ENCODE results near the gene DGKZ. TPM values are rescaled to one million over a fixed set of nuclear protein-coding genes. Genes with fewer than 3 reads are reported as not detected.

DGKZ gene
- total RNA-seq, 2 donors from 2014 or later, result 79.4 to 86.4 TPM

- H3K27me3 ChIP-seq, result no peaks in the 10 kb centered on the region
- H3K9me3 ChIP-seq, result no peaks in the 10 kb centered on the region
- no peak overlapping the region for H3K27ac ChIP-seq
- WGBS, 2 donors, result 75 to 79% methylated on average over 6 of the region's 6 CpGs
- H3K4me1 ChIP-seq, result no peaks in the 10 kb centered on the region
- intact Hi-C loops (cut with DNase I), result loop anchor here (10.0 kb wide), 1 partner anchor 198 kb away; the partner anchor contains the start of gene PHF21A
- TF ChIP-seq POLR2A (IDR thresholded peaks at IDR 0.05) (no peak), CTCF (IDR thresholded peaks at IDR 0.05) (peak in 6 of 7 experiments; percentile 10 to 46 (median 36))
- DNase-seq (peak in 2 of 4 donors; percentile 32 to 47), ATAC-seq (peak; percentile 53)
- H3K4me3 ChIP-seq, result no peak overlapping the region
- H3K36me3 ChIP-seq (replicated peaks in 1 of 2; ENCODE audit: insufficient read depth in 1 of 2, low read depth in 2 of 2), result peaks cover 0 to 17% of the 10 kb centered on the region in 2 donors
These were observed 24.5 kb upstream of the DGKZ start for GRCh38 chr11:46322759-46323158.

- Histone ChIP-seq H3K9me3 (no peaks in the 10 kb centered on the region), H3K27ac (no peak overlapping the region), H3K4me3 (no peak overlapping the region), H3K36me3 (replicated peaks in 1 of 2; ENCODE audit: insufficient read depth in 1 of 2, low read depth in 2 of 2) (no peaks in the 10 kb centered on the region), H3K4me1 (no peaks in the 10 kb centered on the region), H3K27me3 (no peaks in the 10 kb centered on the region)
- ATAC-seq (no peak), DNase-seq (no peak)
- no peak for TF ChIP-seq CTCF (IDR thresholded peaks at IDR 0.05)
- TF ChIP-seq POLR2A (IDR thresholded peaks at IDR 0.05), result no peak
- intact Hi-C loops (cut with DNase I), result loop anchor here (10.0 kb wide), 1 partner anchor 202 kb away; the partner anchor contains the start of gene PHF21A
- 90% methylated on average over 10 of the region's 10 CpGs for WGBS, 2 donors
These were observed 20.3 kb upstream of the DGKZ start for GRCh38 chr11:46326813-46327416.

- Histone ChIP-seq H3K4me3 (no peak overlapping the region), H3K9me3 (no peaks in the 10 kb centered on the region), H3K36me3 (replicated peaks in 1 of 2; ENCODE audit: insufficient read depth in 1 of 2, low read depth in 2 of 2) (no peaks in the 10 kb centered on the region), H3K27ac (no peak overlapping the region), H3K4me1 (peaks cover 7% of the 10 kb centered on the region), H3K27me3 (peaks cover 0 to 8% of the 10 kb centered on the region in 2 donors)
- no peak for TF ChIP-seq CTCF (IDR thresholded peaks at IDR 0.05)
- TF ChIP-seq POLR2A (IDR thresholded peaks at IDR 0.05), result no peak
- no peak for ATAC-seq
- DNase-seq, result no peak
- 68 to 71% methylated on average over 8 of the region's 8 CpGs for WGBS, 2 donors
- intact Hi-C loops (cut with DNase I), result loop anchor here (10.0 kb wide), 1 partner anchor 203 kb away; the partner anchor contains the start of gene PHF21A
These were observed 19.4 kb upstream of the DGKZ start for GRCh38 chr11:46327829-46328228.

GRCh38 chr11:46330154-46330553 is 17.1 kb upstream of the DGKZ start:
- no peak overlapping the region for H3K4me3 ChIP-seq
- WGBS, 2 donors, result 72 to 73% methylated on average over 5 of the region's 5 CpGs
- DNase-seq (no peak), ATAC-seq (no peak)
- H3K27ac ChIP-seq, result no peak overlapping the region
- H3K4me1 ChIP-seq, result peaks cover 14% of the 10 kb centered on the region
- TF ChIP-seq CTCF (IDR thresholded peaks at IDR 0.05), result no peak
- TF ChIP-seq POLR2A (IDR thresholded peaks at IDR 0.05), result no peak
- peaks cover 0 to 15% of the 10 kb centered on the region in 2 donors for H3K27me3 ChIP-seq
- intact Hi-C loops (cut with DNase I), result no loop called here
- no peaks in the 10 kb centered on the region for H3K9me3 ChIP-seq
- H3K36me3 ChIP-seq (replicated peaks in 1 of 2; ENCODE audit: insufficient read depth in 1 of 2, low read depth in 2 of 2), result no peaks in the 10 kb centered on the region
